ENCODE results near the gene INPP5K.

Gene INPP5K

DNA sequence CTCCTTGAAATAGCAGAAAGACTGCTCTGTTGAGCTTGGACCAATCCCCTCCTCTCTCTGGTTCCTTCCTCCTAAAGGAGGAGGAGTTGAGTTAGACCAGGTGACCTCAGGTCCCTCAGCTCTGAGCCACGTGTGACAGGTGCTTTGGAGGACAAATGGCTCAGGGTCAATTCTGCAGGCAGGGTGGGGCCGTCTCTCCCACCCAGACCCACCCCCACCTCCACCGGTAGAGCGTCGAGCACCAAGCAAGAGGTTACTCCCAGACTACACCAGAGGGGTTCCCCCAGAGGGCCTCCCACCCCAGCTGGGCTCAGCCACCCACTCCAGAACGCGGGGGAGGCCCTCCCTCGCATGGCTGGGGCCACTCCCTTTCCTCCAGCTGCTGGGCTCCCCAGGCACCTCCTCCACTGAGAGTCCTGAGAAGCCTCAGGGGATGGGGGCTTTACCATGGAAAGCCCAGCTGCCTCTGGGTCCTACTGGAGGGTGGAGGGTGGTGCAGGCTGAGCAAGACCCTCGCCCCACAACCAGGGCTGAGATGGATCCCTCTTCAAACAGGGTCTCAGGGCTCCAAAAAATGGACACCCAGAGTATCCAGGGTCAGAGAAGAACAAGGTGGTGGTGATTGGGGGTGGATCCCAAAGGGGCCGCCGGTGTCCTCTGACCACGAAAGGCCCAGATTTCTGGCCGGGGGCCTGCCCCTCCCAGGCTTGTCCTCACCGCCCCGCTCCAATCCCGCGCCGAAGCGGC lies 31.6 kb downstream of the INPP5K start:
- no peak for DNase-seq

DNA sequence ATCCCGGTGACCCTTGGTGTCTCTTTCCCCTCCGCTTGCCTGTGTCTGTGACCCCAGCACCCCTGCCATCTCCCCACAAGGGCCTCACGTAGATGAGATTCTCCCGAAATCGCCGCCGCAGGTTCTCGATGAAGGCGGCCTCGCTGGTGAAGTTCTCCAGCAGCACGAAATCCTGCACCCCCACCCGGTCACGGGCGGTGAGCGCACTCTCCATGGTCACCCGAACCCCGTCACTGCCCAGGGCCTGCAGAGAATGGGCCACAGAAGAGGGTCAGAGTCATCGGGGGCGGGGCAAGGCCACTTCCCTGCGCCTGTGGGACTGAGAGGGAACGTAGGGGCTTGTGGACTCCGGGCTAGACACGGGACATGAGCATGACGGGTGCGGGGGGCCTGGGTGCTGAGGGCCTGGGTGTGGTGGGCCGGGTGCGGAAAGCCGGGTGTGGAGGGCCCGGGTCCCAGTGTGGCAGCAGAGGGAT lies 32.3 kb downstream of the INPP5K start:
- DNase-seq = no peak

DNA sequence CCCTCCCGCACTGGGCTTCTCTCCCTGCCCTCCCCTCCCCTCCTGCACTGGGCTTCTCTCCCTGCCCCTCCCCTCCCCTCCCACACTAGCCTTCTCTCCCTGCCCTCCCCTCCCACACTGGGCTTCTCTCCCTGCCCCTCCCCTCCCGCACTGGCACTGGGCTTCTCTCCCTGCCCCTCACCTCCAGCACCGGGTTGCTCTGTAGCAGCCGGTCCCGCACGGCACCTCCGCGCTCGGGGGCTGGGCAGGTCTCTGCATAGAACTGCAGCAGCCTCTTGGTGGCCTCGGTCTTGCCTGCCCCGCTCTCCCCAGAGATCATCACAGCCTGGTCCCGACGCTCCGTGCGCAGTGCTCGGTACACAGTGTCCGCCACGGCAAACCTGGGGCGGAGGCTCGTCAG lies 33.7 kb downstream of the INPP5K start:
- no peak for DNase-seq

DNA sequence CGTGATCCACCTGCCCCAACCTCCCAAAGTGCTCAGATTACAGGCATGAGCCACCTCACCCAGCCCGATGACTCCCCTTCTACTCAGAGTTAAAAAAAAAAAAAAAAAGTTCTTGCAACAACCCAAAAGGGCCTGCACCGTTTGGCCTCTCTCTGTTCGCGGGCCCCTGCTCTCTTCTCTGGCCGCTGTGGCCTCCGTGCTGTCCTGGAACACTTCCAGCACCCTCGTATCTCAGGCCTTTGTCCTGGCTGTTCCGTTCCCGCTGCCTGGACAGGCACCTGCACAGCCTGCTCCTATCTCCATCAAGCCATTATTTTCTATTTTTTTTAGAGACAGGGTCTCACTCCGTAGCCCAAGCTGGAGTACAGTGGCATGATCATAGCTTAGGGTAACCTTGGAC lies 34.7 kb downstream of the INPP5K start:
- DNase-seq = no peak

DNA sequence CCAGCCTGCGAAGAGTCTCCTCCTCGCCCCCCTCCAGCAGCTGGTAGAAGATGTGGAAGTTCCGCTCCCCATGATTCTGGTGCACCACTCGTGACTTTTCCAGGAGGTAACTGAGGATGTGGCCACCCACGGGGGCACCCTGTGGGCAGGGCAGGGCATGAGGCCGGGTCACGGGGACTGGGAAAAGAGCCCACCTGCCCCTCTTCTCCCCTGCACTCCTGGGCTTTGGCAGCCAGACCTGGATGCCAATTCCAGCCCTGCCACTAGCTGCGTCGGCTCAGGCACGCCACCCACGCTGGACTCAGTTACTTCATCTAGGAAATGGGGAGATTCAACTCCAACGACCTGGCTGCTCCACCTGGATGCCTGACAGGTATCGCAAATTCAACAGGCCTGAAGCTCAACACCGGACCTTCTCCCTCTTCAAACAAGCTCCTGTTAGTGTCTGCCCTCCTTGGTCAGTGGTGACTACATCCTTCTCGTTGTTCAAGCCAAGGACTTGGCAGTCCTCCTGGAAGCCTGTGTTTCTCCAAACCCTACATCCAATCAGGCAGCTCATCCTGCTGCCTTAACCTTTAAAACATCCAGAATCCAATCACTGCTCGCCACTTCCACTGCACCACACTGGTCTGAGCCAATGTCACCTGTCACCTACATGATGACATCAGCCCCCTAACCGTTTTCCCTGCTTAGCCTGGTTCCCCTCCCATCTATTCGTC lies 35.5 kb downstream of the INPP5K start:
- DNase-seq = no peak

DNA sequence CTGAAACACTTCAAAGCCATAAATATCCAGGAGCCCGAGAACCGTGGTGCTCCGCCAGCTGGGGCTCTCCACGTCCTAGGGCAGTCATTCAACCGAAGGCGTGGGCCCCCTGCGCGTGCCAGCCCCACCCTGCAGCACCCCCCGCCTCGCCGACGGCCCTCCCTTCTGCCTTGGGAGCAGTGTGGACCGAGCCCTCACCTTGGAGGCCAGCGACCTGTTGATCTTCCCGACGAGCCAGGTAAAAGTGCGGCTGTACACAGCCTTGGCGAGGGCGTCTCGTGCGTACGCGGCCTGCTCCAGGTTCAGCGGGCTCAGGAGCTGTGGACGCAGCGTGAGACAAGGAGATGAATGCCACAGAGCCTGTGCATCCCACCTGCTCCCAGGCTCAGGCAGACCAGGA lies 38.0 kb downstream of the INPP5K start:
- no peak for DNase-seq

DNA sequence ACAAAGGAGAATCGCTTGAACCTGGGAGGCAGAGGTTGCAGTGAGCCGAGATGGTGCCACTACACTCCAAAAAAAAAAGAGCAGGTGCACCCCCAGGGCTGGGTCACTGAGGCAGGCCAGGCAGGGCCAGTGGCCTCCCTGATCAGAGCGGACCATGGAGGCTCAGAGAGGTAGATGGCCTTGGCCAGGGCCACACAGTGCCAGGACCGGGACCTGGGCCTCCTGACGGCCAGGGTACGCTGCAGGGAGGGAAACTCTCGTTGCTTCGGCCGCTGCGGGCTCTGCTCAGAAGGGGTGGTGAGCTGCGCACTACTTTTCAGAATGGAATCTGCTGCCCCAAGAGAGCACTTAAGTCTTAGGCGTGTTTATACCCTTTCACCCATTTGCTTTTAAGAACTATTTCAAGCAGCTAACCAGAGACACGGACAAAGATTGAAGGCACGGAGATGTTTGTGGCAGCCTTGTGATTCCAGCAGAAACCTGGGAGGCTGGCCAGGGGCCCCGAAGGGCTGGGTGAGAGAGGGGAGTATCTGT lies 41.0 kb downstream of the INPP5K start:
- no peak for DNase-seq

DNA sequence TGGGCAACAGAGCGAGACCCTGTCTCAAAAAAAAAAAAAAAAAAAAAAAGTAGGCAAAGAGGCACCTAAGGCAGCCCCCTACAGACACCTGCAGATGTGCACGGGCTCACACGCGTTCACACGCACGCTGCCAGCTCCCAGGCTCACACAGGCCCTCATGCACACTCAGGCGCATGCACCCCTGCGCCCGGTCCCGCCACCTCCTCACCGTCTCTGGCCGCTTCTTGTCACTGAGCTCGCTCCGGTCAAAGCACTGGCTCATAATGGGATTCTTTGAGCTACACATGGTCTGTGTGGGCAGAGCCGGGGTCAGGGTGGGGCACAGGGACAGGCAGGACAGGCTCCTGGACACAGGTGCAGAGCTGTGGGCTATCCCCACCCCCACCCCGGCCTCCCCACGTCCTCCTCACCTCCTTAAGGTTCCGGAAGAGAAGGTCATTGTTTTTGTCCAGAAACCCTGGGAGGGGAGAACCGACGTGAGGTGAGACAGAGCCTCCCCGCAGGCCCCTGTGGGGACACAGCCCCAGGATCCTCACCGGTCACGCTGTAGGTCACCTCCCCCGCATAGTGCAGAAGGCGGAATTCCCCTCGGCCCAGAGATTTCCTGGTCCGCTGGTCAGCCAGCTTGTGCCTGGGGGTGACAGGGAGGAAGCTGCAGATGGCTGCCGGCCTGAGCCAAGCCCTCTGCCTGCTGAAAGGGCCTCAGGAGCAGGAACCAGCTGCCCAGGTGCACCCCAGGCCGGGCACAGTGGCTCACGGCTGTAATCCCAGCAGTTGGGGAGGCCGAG lies 41.8 kb downstream of the INPP5K start:
- no peak for DNase-seq

DNA sequence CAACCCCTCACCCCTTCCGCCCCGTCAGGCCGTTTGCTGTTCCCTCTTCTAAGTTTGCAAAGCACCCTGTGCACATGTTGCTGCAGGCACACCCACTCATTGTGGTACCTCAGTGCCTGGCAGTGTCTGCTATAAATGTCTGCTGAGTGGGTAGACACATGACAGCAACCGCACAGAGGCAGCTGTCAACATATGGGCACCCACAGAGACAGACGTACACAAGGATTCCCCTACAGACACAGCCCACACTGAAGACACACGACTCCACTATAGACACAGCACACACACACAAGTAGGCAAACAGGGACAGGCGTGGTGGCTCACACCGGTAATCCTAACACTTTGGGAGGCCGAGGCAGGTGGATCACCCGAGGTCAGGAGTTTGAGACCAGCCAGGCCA lies 42.6 kb downstream of the INPP5K start:
- DNase-seq = no peak

DNA sequence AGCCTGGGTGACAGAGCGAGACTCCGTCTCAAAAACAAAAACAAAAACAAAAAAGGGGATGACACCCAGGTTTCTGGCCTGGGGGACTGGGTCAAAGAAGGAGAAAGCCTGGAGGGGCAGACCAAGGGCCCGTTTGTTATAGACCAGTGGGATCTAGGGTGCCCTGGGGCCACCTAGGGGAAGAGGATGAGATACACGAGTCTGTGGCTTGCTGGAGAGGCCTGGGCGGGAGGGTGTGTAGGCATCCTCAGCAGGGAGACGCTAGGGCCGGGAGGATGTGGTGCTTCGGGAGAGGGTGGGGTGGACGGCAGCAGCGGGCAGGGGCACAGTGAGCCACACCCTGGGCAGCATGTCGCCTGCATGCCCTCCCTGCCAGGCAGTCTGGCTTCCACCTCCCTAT lies 43.2 kb downstream of the INPP5K start:
- no peak for DNase-seq

DNA sequence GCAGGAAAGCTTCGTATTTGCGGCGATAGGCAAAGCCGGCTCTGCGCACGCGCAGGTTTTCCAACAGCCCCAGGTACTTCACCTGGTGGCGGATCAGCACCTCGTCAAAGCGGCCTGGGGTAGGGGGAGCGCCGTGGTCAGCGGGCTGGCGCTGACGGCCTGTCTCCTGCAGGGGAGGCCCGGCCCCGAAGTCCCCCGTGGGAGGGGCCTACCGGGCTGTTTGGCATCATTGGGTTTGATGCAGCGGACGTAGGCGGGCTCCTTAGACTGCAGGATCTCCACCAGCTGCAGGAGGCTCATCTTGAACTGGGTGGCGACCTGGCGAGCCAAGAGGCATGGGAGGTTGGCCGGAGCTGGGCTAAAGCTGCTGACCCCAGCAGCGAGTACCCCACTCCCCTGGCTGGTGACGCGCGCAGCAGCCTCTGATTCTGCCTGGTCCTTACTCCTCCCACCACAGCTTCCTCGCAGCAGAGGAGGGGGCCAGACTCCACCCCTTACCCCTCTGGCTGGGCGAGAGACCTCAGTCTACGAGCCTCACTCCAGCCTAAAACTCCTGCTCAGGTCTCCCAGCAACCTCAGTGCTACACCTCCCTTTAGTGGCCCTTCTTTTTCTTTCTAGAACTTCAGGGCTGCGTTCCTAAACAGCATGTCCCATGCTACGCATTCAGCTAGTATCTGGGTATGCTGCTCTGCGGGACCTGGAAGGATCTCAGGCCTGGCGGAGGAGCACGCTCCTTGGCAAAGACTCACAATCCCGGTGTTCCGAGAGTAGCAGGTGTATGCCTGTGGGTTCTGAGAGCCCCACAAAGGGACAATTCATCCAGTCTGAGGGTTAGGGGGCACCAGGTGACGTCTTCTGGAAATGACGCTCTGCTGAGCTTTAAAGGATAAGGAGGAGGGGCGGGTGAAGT lies 44.2 kb downstream of the INPP5K start:
- no peak for DNase-seq

DNA sequence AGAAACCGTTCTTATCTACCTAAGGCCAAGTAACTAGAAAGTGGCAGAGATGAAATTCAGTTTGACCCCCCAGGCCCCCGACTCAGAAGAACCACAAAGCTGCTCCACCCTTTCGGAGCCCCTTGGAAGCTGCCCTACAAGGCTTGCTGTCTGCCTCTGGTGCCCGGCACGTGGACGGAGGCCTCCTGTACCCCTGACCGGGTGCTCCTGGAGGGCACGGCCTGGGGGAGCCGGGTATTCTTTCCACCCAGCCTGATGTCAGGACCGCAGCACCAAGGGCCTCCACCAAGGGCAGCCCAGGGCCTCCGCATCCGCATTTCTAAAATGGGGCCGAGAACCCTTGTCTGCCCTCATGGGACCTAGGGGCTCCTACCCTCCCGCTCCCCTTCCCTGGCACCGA lies 44.9 kb downstream of the INPP5K start:
- no peak for DNase-seq

DNA sequence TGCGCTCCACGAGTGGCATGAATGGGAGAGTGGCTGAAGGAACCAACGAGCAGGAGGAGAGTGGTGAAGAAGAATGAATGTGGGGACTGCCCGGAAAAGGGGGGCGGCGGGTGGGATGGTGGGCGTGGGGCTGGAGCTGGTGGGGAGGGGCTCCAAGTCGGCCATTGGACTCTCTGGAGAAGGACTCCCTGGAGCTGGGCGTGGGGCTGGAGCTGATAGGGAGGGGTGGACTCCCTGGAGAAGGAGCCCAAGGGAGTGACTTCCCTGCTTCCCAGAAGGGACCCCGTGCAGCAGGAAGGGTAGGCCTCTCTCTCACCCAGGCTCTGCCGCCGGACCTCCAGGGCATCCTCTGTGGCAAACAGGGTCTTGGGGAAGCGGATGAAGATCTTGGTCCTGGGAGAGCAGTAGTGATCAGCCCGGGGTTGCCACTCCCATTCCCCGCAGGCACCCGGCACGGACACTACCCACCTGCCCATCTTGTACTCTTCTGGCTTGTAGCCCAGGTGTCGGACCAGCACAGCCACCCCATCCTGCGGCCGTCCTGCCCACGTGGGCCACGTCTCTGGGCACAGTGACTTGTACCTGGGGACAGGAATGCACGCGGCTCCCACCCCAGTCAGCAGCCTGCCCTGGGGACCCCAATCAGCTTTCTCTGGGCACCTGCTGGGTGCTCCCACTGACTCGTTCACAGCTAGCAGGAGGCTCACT lies 45.5 kb downstream of the INPP5K start:
- no peak for DNase-seq

DNA sequence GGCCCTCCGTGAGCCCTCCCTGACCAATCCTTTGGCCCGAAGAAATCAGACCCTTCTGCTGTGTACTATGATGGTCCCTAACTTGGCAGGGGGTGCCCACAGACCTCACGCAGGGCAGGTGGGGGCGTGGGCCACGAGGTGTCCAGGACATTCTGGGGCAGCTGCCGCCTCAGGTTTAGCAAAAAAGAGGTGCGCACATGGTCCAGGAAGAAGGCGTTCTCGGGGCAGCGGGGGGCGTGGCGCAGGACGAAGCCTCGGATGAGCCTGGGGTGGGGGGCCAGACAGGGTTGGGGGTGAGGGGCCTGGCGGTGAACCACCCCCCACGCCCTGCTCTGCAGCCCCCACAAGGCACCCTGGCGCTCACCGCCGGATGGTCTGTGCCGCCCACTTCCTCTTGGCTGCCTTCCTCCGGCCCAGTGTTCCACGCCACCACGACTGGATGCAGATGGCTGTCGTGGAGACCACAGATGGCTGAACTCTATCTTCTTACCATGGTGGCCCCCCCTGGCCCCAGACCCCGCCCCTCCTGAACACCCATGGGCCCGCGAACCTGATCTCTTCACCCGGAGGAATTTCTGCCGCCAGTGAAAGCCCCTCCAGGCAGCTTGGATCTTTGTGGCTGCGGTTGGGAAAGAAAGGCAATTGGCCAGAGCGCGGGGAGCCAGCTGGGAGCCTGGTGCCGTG lies 46.2 kb downstream of the INPP5K start:
- DNase-seq = no peak

DNA sequence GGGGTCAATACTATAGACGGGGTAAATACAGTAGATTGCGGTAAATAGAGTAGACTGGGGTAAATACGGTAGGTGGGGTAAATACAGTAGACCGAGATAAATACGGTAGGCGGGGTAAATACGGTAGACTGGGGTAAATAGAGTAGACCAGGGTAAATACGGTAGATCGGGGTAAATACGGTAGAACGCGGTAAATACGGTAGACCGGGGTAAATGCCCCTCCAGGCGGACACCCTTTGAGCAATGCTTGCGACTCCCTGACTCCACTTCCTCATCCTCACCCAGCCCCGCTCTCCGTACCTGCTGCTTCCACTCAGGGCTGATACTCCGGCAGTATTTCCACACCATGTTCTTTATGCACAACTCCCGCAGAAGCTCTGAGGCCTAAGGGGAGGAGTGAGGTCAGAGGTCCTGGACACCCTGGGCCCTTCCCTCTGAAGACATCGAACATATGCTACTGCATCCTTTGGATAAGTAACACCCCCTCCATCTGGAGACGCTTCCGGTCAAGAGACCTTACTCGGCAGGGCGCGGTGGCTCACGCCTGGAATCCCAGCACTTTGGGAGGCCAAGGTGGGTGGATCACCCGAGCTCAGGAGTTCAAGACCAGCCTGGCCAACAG lies 47.1 kb downstream of the INPP5K start:
- no peak for DNase-seq

DNA sequence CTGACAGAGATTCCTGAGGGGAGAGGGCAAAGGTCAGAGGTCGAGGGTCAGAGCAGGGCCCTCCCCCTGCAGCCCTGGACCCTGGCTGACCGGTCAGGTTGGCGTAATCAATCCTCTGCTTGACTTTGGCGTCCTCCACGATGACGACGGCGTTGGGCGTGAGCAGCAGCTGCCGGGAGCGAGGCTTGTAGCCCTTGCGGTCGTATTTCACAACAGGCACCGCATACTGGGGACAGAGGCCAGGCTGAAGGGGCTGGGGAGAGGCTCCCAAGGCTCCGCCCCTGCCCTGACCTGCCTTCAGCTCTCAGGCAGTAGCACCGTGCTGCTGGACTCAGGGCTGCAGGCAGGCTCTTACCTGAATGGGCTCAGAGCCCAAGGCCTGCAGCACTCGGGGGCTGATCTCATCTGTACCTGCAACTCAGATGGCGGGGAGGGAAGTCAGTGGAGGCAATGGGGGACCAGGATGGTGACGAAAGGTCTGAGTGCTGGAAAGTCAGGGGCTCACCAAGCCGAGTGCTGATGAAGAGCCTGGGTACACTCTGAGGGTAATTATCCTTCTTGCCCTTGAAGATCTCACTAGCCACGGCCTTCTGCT lies 48.4 kb downstream of the INPP5K start:
- no peak for DNase-seq

DNA sequence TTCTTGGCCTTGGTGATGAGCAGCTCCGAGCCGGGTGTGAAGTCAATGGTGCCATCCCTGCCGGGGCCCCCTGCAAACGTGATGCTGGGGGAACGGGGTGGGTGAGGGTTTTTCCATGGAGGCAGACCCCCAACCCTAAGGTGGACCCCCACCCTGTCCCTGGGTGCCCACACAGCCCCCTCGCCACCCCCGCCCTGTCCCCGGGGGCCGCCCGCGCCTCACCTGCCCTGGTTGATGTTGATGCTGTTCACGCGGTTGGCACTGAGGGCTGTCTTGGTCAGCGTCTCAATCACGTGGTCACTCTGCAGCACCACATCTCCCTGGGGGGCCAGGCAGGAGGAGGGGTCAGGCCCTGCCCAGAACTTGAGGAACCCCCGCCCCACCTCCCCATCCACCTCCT lies 49.2 kb downstream of the INPP5K start:
- DNase-seq = no peak

DNA sequence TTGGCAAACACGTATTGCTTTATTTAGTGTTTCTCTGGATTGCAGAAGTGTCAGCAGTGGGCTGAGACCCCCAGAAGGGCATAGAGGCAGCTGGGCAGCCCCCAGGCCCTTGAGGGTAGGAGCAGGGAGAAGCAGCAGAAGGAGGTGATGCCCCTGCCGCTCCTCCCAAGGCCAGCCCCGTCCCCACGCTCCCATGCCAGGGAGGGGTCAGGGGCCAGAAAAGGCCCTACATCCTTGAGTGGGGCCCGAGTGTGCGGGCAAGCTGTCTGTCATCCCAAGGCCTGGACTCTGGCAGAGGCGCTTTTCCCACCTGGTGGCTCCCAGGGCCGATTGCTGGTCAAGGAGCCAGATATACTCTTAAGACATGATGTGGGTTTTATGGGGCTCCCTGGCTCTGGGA lies 52.2 kb downstream of the INPP5K start:
- DNase-seq = no peak

DNA sequence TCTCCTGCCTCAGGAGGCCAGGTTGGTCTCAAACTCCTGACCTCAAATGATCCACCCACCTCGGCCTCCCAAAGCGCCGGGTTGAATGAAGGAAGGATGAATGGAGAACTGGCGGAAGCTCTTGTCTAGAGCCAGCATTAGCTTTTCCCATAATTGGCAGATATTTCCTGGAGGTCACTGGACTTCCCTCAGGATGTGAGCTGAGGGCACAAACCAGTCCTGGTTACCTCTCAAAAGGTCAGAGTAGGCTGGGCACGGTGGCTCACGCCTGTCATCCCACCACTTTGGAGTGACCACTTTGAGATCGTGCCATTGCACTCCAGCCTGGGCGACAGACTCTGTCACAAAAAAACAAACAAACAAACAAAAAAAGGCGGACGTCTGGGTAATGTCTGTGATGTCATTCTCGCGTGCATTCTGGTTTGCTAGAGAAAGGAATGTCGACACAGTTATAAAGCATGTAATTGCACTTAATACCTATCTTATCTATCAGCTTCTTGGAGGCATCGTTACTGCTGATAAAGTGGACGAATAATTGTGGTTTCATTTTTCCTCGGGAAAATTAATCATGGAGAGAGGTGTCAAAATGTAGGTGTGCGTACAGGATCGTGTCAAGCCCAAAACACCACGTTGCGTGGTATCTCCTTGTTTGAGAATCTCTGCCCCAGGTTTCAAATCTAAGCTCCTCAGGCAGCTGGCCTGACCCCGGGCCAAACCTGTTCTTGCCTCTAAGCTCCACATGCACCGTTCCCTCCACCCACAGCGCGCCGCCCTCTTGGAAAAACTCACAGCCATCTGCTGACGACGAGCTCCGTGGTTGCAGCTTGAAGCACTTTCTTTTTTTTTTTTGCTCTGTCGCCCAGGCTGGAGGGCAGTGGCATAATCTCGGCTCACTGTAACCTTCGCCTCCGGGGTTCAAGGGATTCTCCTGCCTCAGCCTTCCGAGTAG lies 54.0 kb downstream of the INPP5K start:
- no peak for DNase-seq
